ENCODE measurements around the gene MED12L.

MED12L gene

GRCh38 chr3:151087648-151088047 is 2.2 kb downstream of the MED12L start:
- no peak for DNase-seq

- no peak for DNase-seq
Measured at GRCh38 chr3:151091685-151092345, 6.4 kb downstream of the MED12L start.

- no peak for DNase-seq
Measured at GRCh38 chr3:151093148-151093547, 7.7 kb downstream of the MED12L start.

- no peak for DNase-seq
Measured at GRCh38 chr3:151093905-151094304, 8.4 kb downstream of the MED12L start.

- DNase-seq: no peak
Measured at GRCh38 chr3:151096716-151097115, 11.3 kb downstream of the MED12L start.

- no peak for DNase-seq
Measured at GRCh38 chr3:151100076-151100475, 14.6 kb downstream of the MED12L start.

- DNase-seq: no peak
Measured at GRCh38 chr3:151101270-151101969, 16.0 kb downstream of the MED12L start.

- DNase-seq: no peak
Measured at GRCh38 chr3:151106311-151106710, 20.8 kb downstream of the MED12L start.

GRCh38 chr3:151107177-151107576 is 21.7 kb downstream of the MED12L start:
- no peak for DNase-seq

- no peak for DNase-seq
Measured at GRCh38 chr3:151107701-151108100, 22.2 kb downstream of the MED12L start.

- no peak for DNase-seq
Measured at GRCh38 chr3:151109286-151109800, 23.9 kb downstream of the MED12L start.

- no peak for DNase-seq
Measured at GRCh38 chr3:151112731-151113130, 27.3 kb downstream of the MED12L start.

GRCh38 chr3:151113343-151113742 is 27.9 kb downstream of the MED12L start:
- no peak for DNase-seq

- no peak for DNase-seq
Measured at GRCh38 chr3:151117047-151117446, 31.6 kb downstream of the MED12L start.

GRCh38 chr3:151119188-151119587 is 33.7 kb downstream of the MED12L start:
- DNase-seq: no peak

GRCh38 chr3:151120409-151120808 is 34.9 kb downstream of the MED12L start:
- no peak for DNase-seq

- no peak for DNase-seq
Measured at GRCh38 chr3:151121016-151121415, 35.6 kb downstream of the MED12L start.

GRCh38 chr3:151123827-151124226 is 38.4 kb downstream of the MED12L start:
- DNase-seq: no peak

GRCh38 chr3:151124476-151124875 is 39.0 kb downstream of the MED12L start:
- DNase-seq: no peak

- DNase-seq: no peak
Measured at GRCh38 chr3:151130428-151130827, 45.0 kb downstream of the MED12L start.

GRCh38 chr3:151133175-151133574 is 47.7 kb downstream of the MED12L start:
- DNase-seq: no peak

GRCh38 chr3:151133917-151134450 is 48.5 kb downstream of the MED12L start:
- DNase-seq: no peak

- peak; percentile 7 for DNase-seq
Measured at GRCh38 chr3:151135541-151136337, 50.3 kb downstream of the MED12L start.
